Measurements from ENCODE around the gene ARPC5L.

ARPC5L gene

DNA sequence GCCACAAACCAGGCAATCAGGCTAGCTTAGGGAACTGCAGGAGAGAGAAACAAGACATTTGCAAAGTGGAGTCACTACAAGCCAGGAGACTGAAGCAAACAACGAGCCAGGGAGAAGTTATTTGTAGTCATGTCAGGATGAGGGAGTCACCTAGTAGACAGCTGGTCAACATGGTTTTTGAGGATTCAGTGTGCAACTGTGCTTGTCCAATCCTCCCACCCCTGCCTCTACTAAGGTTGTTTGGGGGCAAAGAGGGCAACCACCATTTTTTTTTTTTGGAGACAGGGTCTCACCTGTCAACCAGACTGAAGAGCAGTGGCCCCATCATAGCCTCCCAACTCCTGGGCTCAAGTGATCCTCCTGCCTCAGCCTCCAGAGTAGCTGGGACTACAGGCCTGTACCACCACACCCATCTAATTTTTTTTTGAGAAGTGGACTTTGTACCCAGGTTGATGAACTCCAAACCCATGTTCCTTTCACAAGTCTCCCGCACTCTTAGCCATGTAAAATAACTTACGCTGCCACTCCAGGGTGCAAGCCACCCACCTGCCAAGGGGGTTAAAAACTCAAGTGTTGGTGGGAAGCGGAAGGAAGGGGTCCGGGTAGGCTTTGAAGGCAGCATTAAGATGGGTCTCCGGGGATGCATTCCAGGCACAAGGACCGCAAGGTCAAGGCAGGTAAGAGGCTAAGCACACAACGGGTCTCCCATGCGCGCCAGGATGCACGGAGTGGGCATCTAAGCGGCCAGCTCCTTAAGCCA is 1.2 kb upstream of the ARPC5L start:
- in situ Hi-C loops (cut with MboI; ENCODE audit: low sequenced_read_pairs): no loop called here

- in situ Hi-C loops (cut with MboI; ENCODE audit: low sequenced_read_pairs): no loop called here
Measured at GRCh38 chr9:124863371-124863871, 1.5 kb downstream of the ARPC5L start.

- in situ Hi-C loops (cut with MboI; ENCODE audit: low sequenced_read_pairs): no loop called here
Measured at GRCh38 chr9:124868511-124869465, 6.9 kb downstream of the ARPC5L start.

GRCh38 chr9:124869466-124869985 is 7.6 kb downstream of the ARPC5L start:
- in situ Hi-C loops (cut with MboI; ENCODE audit: low sequenced_read_pairs): no loop called here

GRCh38 chr9:124869986-124870560 is 8.1 kb downstream of the ARPC5L start:
- in situ Hi-C loops (cut with MboI; ENCODE audit: low sequenced_read_pairs): no loop called here

DNA sequence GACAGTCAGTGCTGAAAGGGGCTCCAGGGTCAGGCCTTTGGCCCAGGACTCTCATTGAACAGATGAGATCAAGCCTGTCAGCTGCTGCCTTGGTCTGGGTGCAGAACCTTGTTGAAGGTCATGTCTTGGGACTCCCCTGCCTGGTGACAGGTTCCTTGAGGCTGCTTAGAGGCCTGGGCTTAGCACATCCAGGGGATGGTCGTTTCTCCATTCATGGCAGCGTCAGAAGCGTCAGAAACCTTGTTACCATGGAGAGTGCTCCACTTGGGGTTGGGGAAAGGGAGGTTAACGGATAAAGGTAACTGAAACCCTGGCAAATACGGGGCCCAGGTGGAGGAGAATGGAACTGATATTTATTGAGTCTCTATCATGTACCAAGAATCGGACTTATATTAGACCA is 8.8 kb downstream of the ARPC5L start:
- in situ Hi-C loops (cut with MboI; ENCODE audit: low sequenced_read_pairs): no loop called here

GRCh38 chr9:124871156-124871561 is 9.2 kb downstream of the ARPC5L start:
- in situ Hi-C loops (cut with MboI; ENCODE audit: low sequenced_read_pairs): no loop called here

GRCh38 chr9:124873664-124874063 is 11.7 kb downstream of the ARPC5L start:
- in situ Hi-C loops (cut with MboI; ENCODE audit: low sequenced_read_pairs): no loop called here

- in situ Hi-C loops (cut with MboI; ENCODE audit: low sequenced_read_pairs): no loop called here
Measured at GRCh38 chr9:124875501-124875900, 13.6 kb downstream of the ARPC5L start.

DNA sequence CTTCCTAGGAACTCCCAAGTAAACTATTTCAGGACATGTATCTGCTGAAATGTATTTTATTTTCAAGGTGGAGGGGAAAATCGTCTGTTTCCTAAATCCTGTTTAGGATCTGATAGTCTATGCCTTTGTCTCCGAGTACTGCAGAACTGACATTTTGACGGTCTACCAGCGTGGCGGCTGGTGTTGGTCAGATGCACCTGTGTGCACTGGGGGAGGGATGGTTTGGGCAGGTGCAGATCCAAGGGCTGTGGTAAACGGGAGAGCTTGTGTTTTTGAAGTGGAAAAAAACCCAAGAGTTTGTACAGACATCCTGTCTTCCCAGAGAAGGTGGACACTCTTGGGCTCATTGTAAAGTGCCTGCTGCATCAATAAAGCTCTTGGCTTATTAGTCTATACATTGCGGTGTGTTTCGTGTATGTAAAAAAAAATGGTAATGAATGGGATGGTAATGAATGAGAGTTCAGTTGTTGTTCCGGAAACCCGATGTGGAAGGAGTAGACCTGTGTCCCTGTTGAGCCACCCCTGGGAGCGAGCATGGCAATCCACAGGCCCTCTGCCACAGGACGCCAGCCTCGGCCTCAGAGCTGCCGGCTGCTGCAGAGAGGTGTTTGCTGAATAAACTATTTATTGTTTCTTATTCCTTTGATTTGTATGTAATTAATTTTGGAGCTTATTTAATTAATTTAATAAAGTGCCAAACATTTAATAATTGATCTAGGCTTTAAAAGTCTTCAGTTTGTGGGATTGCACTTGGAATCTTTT is 15.3 kb downstream of the ARPC5L start:
- in situ Hi-C loops (cut with MboI; ENCODE audit: low sequenced_read_pairs): no loop called here

- in situ Hi-C loops (cut with MboI; ENCODE audit: low sequenced_read_pairs): no loop called here
Measured at GRCh38 chr9:124878021-124878420, 16.1 kb downstream of the ARPC5L start.

GRCh38 chr9:124878518-124878917 is 16.6 kb downstream of the ARPC5L start:
- in situ Hi-C loops (cut with MboI; ENCODE audit: low sequenced_read_pairs): no loop called here

DNA sequence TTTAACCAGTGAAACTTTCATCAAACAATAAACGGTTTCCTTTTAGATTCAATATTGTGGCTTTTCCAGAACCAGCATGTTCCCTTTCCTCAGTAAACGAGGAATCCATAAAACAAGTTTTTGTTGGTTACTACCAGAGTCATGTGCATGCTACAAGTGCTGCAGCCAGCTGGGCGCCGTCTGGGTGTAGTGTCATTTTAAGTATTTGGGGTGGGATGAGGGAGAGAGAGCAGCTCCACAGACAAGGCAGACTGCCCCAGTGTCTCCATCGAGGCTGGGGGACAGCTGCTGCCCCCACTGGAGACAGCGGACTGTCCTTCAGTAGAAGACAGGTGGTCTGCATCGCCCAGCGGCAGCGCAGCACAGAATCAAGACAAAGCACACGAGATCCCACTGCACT is 17.3 kb downstream of the ARPC5L start:
- in situ Hi-C loops (cut with MboI; ENCODE audit: low sequenced_read_pairs): no loop called here

DNA sequence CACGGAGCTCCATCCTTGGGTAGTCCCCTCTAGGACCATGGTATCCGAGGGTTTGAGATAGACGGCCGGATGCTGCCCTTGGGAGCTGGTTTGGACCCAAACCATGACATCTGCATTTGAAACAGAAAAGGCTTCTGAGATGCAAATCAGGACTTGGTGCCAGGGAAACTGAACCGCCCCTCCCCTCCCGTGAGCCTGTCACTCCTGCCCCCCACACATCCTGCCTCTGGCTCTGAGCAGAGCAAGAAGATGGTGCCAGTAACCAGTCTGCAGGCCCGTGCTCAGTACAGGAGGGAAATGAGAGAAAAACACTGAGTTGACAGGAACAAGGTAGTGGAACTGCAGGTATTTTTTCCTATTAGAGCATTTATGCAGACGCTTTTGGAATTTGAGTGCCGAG is 18.6 kb downstream of the ARPC5L start:
- in situ Hi-C loops (cut with MboI; ENCODE audit: low sequenced_read_pairs): no loop called here

DNA sequence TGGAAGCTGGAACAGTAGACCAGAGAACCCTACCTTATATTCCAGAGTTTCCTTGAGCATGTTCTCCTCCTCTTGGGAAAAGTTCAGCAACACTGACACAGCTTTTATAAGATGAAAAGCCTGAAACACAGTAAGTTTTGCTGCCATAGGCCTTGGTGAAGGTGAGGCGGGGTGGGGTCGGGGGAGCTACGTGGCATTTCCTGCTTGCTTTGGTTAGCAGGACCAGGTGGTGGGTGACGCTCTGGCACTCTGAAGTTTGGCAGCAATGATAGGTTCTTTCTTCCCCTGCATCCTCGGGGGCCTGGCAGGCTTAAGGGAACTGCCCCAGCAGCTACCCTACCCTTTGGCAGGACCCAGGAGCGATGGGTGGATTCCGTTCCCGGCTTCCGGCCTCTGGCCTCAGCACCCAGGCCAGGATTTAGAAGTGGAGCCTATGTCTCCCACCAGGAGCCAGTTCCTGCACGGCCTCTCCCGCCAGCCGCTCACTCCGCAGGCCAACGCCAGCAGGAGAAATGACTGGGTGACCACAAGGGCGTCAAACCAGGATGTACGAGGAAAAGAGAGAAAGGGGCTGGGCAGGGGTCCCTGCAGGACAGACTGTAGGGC is 19.3 kb downstream of the ARPC5L start:
- in situ Hi-C loops (cut with MboI; ENCODE audit: low sequenced_read_pairs): no loop called here

DNA sequence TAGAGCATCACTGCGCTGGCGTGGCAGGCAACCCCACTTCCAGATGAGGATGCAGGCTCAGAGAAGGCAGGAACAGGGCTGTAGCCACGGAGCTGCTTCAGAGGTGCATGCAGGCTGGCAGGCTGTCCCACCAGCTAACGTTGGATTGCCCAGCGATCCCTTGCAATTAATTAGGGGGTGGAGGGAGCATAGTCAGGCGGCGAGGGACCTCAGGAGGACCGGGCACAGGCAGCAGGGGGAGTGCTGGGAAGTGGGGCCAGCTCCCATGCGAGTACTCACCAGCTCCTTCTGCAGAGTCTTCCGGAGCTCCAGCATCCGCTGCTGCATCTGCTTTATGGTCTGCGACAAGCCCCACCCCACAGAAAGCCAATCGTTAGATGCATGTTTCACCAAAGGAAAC is 20.3 kb downstream of the ARPC5L start:
- in situ Hi-C loops (cut with MboI; ENCODE audit: low sequenced_read_pairs): no loop called here

DNA sequence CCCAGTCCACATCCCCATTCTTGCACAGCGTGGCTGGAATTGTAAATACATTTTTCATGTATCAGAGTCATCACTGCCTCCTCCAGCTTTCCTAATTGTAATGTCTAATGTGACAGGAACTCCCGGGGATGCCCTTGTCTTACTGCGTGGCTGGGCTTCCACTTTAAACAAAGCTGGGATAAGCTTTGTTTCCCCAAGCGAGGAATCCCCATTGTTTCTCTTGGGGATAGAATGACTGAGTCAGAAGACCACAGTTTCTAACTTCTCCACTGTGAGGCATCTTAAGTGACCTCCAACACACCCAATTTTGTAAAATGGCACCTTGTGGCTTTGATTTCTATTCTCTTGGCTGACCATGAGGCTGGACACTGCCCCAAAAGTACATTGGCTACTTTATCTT is 22.4 kb downstream of the ARPC5L start:
- in situ Hi-C loops (cut with MboI; ENCODE audit: low sequenced_read_pairs): no loop called here

GRCh38 chr9:124885551-124885950 is 23.6 kb downstream of the ARPC5L start:
- in situ Hi-C loops (cut with MboI; ENCODE audit: low sequenced_read_pairs): no loop called here

- in situ Hi-C loops (cut with MboI; ENCODE audit: low sequenced_read_pairs): no loop called here
Measured at GRCh38 chr9:124886461-124886860, 24.5 kb downstream of the ARPC5L start.

- in situ Hi-C loops (cut with MboI; ENCODE audit: low sequenced_read_pairs): no loop called here
Measured at GRCh38 chr9:124886866-124887492, 25.0 kb downstream of the ARPC5L start.

Data from HL-60/S4 treated with phorbol 12-myristate 13-acetate at 8.2 ng/mL for 4 days and 3 days (cell line).